NK-92 (cell line): ENCODE measurements around the gene DPCD.

Experiments used
- DNase-seq: peaks from one replicate; lab custom pipeline; 2025; ENCODE audit not compliant: unreplicated experiment; lab: John Stamatoyannopoulos, UW

The DPCD gene

DNA sequence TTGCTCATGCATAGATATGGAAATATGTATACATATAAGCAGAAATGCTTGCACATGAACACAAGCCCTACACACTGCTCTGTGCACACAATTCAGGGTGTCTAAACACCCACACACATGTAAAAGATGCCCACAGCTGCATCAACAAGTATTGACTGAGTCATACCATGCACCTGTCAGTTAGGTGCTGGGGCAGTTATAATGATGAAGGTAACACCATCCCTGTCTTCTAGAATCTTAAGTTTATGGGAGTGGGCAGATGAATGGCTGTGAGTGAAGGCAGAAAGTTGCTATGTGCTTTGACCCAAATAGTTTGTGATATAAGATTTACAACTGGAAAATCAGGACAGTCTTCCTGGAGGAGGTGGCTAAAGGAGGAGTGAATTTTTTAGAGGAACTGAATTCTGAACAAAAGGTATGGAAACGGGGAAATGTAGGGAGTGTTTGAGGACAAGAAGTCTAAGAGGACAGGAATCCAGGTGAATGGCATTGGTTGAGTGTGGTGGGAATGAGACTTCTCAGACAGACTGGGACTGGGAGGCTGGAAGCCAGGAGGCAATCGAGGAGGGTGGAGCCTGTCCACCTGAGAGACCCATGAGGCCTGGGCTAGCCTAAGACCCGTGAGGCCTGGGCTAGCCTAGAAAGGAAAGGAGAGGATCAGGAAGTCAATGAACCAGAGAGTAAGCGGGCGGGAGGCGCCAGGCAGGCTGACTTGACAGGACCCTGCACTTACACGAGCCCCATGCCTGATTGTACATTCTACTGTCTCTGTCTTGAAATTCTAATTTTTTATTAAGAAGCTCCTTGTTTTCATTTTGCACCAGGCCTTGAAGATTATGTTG, 20.7 kb upstream of the DPCD start:
- no peak for DNase-seq

DNA sequence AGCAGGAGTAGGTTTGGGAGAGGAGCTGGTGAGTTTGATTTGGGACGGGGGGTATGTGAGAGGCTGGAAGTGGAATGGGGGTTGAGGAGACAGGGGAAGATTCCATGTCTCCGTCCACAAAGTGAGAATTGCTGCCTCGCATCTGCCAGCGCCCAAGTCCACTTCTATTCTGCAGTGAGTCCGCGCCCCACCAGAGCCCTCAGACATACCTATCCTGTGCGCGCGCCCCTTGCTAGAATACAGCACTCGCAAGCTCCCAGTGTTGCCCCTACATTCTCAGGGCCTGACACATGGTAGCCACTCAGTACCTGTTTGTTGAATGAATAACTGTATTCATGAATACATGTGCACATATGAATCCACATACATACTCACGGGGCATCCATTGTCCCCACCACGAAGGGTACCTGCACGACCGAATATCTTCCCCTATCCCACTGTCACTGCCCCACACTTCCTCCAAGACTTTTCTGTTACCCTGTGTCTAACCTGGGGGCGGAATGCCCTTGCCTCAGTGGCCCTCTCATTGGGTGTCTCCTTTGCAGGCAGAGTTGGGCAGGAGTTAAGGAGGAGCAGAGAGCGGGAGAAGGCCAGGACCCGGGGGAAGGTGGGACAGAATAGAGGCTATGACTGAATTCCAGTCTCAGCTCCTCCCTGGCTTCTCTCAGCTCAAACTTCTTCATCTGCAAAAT, 19.9 kb upstream of the DPCD start:
- DNase-seq = no peak

DNA sequence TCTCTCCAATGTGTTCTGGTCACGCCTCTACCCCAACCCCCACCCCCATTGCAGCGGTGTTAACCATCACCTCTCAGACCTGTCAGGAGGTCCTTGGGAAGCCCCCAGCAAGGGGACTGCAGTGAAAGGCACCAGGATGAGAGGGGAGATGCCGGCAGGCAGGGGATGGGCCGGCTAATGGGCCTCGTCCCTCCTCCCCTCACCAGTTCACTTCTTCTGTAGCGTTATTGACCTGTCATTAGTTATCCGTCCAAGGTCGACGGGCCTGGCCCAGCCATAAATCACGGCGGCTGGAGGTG, 18.8 kb upstream of the DPCD start:
- no peak for DNase-seq

DNA sequence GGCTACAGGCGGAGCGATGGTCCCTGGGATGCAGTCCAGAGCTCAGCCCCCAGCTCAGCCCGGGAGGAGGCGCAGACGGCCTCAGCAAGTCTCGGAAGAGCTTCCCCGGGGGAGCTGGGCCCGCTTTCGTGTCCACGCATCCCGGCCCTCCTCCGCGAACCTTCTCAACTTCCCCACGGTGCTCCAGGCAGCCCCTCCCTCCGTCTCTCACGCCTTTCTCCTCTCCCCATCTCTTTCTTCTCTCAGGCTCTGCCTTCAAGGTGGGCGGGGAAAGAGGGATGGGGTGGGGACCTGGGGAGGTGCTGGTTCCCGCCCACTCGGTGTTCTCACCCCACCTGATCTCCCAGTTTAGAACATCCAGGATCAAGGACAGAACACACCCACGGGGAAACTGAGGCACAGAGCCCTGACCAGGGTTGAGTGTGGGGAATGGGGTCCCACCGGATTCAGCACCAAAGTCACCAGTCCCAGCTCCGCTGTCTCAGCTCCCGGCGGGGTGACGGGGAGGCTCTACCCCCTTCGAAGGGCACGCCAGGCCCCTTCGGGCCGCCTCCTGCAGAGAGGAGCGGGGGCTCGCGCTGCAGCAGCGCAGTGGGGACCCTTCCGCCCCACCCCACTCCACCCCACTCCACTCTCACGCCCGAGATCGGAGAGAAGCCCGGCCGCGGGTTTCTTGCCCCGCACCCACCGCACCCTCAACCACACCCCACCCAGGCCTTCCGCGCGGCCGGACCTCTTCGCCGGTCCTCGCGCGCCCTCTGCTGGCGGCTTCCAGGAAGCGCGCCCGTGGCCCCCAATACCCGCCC, 18.3 kb upstream of the DPCD start:
- DNase-seq = no peak

DNA sequence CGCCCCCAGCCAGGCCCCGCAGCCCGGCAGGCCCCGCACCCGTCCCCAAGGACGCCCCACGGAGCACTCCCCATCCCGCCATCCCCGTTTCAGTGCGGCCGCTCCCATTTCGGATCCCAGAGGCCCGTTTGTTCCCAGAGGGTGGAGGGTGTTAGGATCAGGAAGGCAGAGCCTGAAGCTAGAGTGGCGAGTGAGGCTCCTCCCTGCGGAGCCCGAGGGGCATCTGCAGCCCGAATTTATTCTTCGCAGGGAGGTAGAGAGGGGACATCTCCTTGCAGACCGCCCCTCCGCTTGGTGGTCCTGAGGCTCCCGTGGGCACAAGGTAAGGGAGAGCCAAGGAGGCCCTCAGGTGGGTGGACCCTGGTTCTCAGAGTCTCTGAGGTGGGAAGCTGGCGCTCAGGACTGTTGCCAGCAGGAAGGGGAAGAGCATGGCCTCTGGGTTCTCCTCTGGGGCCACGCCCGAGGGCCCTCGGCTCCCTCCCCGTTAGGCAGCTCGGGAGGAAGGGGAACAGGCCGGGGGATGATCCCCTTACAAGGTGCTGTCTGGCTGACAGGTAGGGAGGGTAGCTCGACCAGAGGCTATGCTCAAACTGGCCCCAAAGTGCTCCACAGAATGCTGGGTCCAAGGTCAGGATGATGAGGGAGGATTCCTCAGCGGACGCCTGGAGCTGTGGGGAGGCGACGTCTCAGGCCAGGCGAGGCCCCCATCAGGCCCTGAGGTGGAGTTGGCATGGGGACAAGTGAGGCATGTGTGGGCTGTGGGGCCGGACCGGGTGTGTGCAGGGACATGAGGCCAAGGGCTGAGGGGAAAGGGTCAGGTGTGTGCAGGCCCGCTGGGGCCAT, 17.5 kb upstream of the DPCD start:
- no peak for DNase-seq

DNA sequence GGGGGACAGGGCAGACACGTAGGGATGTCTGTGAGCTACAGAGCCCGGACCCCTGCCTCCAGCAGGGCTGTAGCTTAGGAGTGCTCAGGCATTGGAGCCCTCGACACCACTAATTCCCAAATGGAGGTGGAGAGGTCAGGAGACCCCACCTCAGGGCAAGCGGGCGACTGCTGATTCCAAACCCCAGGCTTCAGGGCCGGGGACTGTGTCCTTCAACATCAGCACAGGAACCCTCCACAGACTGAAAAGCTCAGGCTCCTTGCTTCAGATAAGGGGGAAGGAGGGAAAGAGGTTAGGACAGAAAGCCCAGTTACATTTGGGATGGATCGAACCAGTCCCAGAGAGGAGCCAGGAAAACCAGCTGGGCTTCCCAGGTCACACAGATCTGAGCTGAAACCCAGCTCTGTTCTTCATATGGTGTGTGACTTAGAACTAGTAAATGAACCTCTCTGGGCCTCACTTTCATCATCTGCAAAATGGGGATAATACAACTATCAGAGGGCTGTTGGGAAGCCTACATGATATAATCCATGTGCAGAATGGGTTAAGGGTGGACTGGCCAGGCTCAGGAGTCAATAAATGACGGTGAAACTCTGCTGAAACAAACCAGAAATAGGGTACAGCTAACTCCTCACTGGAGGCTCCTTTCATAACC, 16.7 kb upstream of the DPCD start:
- no peak for DNase-seq

DNA sequence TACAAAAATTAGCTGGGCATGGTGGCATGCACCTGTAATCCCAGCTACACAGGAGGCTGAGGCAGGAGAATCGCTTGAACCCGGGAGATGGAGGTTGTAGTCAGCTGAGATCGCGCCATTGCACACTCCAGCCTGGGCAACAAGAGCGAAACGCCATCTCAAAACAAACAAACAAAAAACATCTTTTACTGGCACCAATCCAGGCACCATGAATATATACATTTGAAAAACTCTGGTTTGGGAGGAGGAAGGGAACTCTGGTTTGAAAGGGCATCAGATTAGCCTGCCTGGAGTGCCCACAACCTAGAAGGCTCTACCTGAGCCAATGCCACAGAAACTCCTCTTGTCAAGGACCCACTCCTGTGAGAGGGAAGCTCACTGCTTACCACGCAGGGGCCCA, 16.0 kb upstream of the DPCD start:
- DNase-seq = no peak

DNA sequence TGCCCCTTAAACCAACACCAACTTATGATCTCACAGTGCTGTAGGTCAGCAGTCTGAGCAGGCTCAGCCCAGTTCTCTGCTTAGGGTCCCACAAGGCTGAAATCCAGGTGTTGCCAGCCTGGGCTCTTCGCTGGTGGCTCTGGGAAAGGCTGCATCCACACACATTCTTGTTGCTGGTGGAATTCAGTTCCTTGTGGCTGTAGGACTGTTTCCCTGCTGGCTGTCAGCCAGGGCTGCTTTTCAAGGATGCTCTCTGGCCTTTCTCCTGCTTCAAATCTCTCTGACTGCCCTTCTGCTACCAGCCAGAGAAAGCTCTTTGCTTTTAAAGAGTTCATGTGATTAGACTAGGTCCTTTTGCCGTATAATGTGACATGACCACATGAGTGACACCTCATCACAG, 15.3 kb upstream of the DPCD start:
- DNase-seq = no peak

DNA sequence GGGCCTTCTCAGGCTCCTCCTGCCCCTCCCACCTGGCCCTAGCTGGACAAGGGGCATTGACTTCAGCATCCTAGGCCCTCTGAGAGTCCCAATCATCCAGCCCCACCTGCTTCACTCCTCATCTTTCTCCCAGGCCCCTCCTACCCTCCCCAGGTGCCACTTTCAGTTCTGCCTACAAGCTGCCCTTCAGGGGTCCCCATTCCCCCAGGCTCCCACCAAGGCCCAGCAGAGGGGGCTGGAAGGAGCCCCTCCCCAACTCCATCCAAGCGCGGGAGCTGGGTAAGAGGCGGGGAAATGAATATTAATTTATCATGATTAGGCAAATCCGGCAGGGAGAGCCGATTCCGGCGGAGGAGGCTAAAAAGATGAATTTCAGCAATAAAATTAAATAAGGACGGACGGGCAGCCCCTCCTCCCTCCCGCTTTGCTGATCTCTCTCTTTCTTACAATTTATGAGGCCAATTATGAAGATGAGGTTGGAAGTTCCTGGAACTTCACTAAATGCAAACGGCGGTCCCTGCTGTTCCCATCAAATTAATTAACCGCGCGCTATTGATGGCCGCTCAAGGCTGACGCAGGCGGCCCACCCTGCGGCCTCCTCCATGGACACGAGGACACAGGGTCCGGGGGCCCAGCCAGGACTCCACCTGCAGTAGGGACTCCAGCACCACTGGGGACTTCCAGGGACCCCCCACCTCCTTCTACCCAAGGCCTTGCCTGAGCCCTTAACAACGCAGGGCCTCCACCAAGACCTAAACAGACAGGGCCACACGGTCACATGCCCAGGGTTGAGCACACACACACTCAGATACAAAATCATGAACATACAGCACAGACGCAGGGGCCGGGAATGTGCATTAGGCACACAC, 14.0 kb upstream of the DPCD start:
- no peak for DNase-seq

DNA sequence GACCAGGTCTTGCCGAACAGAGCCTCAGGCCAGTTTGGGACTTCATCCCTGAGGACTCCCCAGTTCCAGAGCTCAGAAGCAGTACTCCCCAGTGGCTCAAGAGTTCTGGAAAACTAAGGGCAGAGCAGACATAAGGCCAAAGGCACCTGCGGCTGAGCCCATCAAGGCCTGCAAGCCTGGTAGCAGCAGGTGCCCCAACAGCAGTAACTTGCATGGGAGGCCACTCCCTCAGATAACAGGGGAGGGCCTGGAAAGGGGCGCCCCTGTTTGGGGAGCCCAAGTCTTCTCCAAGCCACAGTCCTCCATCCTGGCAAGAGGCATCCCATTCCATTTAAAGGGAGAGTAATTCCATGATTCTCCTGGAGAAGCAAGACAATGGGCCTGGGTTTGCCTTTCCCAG, 13.0 kb upstream of the DPCD start:
- DNase-seq = no peak

DNA sequence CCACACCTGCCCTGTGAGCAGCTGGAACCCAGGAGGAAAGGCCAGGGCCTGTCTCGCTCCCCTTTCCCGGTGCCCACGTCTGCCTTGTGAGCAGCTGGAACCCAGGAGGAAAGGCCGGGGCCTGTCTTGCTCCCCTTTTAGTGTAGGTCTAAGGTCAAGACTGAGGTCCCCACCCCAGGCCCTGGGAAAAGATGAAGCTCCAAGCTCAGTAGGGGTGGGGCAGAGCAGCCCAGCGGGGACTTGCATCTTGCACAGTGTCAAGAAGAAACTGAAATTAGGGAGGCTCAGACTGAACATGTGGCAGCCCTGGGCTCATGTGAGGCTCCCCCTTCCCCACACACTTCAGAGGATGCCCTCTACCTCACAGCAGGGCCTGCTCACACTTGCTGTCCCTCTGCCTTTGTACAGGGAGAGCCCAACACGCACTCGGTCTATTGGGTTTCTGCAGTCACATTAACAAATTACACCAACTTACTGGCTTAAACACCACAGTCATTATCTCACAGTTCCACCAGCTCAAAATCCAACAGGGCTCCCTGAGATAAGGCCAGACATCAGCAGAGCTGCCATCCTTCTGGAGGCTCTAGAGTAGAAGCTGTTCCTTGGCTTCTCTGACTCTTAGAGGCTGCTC, 12.4 kb upstream of the DPCD start:
- no peak for DNase-seq

DNA sequence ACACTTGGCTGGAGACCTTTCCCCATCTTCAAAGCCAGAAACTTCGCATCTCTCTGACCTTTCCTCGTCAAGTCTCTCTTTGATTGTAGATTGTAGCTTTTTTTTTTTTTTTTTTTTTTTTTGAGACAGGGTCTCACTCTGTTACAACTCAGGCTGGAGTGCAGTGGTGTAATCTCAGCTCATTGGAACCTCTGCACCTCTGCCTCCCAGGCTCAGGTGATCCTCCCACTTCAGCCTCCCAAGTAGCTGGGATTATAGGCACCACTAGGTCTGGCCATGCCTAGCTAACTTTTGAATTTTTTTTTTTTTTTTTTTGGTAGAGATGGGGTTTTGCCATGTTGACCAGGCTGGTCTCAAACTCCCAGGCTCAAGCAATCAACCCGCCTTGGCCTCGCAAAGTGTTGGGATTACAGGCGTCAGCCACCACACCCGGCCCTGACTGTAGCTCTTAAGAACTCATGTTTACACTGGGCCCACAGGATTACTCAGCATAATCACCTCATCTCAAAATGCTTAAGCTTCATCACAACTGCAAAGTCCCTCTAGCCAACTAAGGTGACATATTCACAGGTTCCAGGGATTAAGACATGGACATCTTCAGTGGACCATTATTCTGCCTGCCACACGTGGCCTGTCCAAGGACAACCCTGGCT, 11.8 kb upstream of the DPCD start:
- no peak for DNase-seq

DNA sequence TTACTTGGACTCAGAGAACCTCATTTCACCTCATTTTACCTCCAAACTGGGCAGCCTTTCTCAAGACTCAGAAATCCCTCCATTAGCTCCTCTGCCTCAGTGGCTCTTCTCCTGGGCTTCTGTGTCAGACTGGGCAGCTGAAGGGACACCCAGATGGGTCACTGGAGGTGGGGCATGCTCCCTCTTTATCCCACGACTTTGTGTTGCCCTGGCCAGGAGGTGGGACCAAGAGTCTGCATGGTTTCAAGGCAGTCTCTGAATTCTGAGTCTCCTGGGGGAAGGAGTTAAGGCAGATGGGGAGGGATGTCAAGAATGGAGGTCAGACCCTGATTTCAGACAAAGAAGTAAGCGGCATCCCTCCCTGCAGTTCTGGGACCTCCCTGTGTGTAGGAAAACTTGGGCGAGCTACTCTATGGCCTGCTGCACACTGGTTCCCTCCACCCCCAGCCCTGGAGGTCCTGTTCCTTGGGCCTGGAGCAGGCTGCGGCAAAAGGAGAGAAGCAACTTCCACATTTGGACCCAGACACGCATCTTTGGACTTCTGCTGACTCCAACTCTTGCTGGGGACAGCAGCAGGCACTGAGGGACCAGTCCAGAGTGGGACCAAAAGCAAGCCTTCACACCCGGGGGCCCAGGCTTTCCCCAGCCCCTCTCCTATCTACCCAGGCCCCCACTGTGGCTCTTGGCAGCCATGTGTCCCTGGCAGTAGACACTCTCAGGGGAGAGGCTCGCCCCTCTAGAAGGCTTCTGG, 10.8 kb upstream of the DPCD start:
- DNase-seq = no peak

DNA sequence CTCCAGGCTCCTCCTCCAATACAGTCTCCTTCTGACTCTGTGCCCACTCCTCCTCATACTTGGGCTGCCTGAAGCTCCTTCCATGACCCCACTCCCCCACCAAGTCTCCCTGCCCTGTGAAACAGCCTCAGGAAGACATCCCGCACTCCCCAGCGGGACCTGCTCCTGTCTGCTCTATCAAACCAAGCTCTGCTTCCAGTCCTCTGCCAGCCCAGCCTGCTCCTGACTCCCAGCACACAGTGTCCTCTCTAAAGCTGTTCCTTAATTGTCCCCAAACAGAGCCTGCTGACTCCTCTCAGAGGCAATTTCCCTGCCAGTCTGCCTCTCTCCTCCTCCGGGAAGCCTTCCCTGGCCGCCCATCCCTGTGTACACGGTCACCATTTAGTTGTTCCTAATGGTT, 9.9 kb upstream of the DPCD start:
- no peak for DNase-seq

DNA sequence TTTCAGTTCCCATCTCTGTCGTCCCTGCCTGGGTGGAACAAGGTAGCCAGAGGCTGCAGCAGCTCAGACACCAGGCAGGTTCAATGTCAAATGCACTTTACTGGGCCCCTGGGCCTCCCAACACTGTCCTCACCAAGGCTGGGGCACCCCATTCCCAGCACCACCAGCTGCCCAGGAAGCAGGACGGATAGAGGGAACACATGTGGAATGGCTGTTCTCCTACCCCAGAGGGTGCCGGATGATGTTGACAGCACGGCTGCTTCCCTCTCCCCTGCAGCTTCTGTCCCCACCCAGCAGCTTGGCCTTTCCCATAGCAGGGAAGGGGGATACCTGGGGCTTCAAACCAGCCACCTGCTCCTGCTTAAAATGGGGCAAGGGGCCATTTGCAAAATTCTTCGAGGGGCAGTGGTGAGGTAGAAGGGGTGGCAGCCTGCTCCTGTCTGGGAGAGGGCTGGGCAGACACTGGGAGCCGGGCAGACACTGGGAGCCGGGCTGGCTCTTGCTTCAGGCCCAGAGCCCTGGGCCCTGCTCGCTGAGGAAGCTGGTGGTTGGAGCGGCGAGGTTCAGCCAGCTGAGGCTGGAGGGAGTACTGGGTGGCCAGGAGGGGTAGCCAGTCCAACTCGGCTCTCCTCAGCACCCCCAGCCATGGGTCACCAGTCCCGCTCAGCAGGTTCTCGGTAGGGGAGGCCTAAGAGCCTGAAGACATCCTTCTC, 9.2 kb upstream of the DPCD start:
- no peak for DNase-seq

DNA sequence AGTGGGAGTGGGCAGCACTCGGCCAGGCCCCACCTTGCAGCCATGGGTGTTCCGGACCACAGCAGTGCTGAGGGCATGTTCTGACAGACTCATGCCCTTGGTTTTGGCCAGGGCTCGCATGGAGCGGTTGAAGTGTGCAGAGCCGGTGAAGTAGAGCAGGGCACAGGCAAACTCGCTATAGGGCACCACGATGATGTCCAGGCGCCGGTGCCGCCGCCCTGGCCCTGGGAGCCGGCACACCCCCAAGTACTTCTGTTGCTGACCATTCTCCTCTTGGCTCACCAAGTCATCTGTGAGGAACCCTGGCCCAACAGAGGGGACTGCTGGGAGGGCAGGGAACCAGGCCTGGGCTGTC, 8.6 kb upstream of the DPCD start:
- no peak for DNase-seq
